Measurements from ENCODE around the gene CFAP410.

GRCh38 chr21:44319407-44320065, 19.7 kb downstream of the CFAP410 start:
- TF ChIP-seq, protein P1, sequence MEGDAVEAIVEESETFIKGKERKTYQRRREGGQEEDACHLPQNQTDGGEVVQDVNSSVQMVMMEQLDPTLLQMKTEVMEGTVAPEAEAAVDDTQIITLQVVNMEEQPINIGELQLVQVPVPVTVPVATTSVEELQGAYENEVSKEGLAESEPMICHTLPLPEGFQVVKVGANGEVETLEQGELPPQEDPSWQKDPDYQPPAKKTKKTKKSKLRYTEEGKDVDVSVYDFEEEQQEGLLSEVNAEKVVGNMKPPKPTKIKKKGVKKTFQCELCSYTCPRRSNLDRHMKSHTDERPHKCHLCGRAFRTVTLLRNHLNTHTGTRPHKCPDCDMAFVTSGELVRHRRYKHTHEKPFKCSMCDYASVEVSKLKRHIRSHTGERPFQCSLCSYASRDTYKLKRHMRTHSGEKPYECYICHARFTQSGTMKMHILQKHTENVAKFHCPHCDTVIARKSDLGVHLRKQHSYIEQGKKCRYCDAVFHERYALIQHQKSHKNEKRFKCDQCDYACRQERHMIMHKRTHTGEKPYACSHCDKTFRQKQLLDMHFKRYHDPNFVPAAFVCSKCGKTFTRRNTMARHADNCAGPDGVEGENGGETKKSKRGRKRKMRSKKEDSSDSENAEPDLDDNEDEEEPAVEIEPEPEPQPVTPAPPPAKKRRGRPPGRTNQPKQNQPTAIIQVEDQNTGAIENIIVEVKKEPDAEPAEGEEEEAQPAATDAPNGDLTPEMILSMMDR (IDR thresholded peaks at IDR 0.05; ENCODE audit: insufficient read depth, low read length) = no peak
- TF ChIP-seq REST (IDR thresholded peaks at IDR 0.05; ENCODE audit: insufficient replicate concordance, low read depth) (no peak), GABPA (IDR thresholded peaks at IDR 0.05; ENCODE audit: low read depth) (no peak), POLR2AphosphoS5 (IDR thresholded peaks at IDR 0.05; ENCODE audit: low read depth) (no peak), SPI1 (IDR thresholded peaks at IDR 0.05; ENCODE audit: borderline replicate concordance, low read depth) (no peak)

All from HL-60 (cell line).